Activated B cell treated with CpG ODN at 0.5 μM for 24 hours (primary cell): ENCODE data around the gene SQSTM1. TPM values are rescaled to one million over a fixed set of nuclear protein-coding genes. Genes with fewer than 3 reads are reported as not detected.

Experiments
- ATAC-seq: fragments of 200-7000 bp; cut with Tn5 transposase; one replicate; pipeline ENCODE4 v1.10.0; 2021; ENCODE audit warnings: low read depth, mild to moderate bottlenecking, moderate library complexity
- CTCF ChIA-PET: fragments of 350-600 bp; sonication (Branson Sonifier 250); formaldehyde crosslinking; loops from one replicate; lab custom pipeline; 2021; ENCODE audit warnings: antibody characterized with exemption; lab: Charles Lee
- POLR2A ChIA-PET: fragments of 350-600 bp; sonication (Branson Sonifier 250); formaldehyde crosslinking; loops from one replicate; lab custom pipeline; 2021; ENCODE audit warnings: antibody characterized with exemption; lab: Charles Lee
- DNase-seq: peaks from one replicate; pipeline ENCODE4 v3.0.0; 2022
- H3K27ac Mint-ChIP-seq: one replicate; pipeline ENCODE4 v1.8.0; 2020; ENCODE audit warnings: mixed read lengths
- H3K27me3 Mint-ChIP-seq: one replicate; pipeline ENCODE4 v1.8.0; 2021; ENCODE audit warnings: mixed read lengths
- H3K36me3 Mint-ChIP-seq: one replicate; pipeline ENCODE4 v1.8.0; 2021; ENCODE audit warnings: low read depth, mixed read lengths
- H3K4me1 Mint-ChIP-seq: one replicate; pipeline ENCODE4 v1.8.0; 2021; ENCODE audit warnings: mixed read lengths
- H3K4me3 Mint-ChIP-seq: one replicate; pipeline ENCODE4 v1.8.0; 2020; ENCODE audit warnings: mild to moderate bottlenecking, mixed read lengths
- H3K9me3 Mint-ChIP-seq: one replicate; pipeline ENCODE4 v1.8.0; 2020; ENCODE audit warnings: mixed read lengths
- CTCF ChIP-seq: fragments of 200-600 bp; IDR thresholded peaks from one replicate; pipeline ENCODE4 v1.8.0; 2022; ENCODE audit warnings: antibody characterized with exemption, mild to moderate bottlenecking
- intact Hi-C: fragments of 100-400 bp; cut with micrococcal nuclease; formaldehyde crosslinking; loops from one replicate; pipeline ENCODE4 v1.15.1; 2024
- total RNA-seq: library from RNA; stranded (reverse); gene quantifications from 2 replicates; pipeline ENCODE4 v1.2.3, GENCODE V29; 2022

SQSTM1 gene
- total RNA-seq, 1 donor from 2014 or later: 243 TPM

- no peaks in the 10 kb centered on the region for H3K27me3 Mint-ChIP-seq
- peak overlapping the region; percentile 64 for H3K4me3 Mint-ChIP-seq
- peak overlapping the region; percentile 12 for H3K27ac Mint-ChIP-seq
- no peak for TF ChIP-seq CTCF
- CTCF ChIA-PET: interaction anchor here (1.2 kb wide), 1 partner anchor 32 kb away, joined by 11 read pairs; no protein-coding TSS in a partner anchor
- intact Hi-C loops: loop anchor here (10.0 kb wide), 1 partner anchor 170 kb away; the partner anchor contains the start of gene HNRNPH1
- H3K4me1 Mint-ChIP-seq: peaks cover 29% of the 10 kb centered on the region
- ATAC-seq: no peak
- POLR2A ChIA-PET: interaction anchor here (0.5 to 3.3 kb wide), 6 partner anchors 25 to 123 kb away, joined by 3 to 14 read pairs (median 3); partner anchors contain the start of genes CANX, MAML1 and SQSTM1
- no peaks in the 10 kb centered on the region for H3K9me3 Mint-ChIP-seq
- H3K36me3 Mint-ChIP-seq: peaks cover 19% of the 10 kb centered on the region
- no peak for DNase-seq
Measured at GRCh38 chr5:179794575-179794974, 26.1 kb upstream of the SQSTM1 start.

GRCh38 chr5:179795049-179795862, 25.4 kb upstream of the SQSTM1 start:
- H3K27ac Mint-ChIP-seq: peak overlapping the region; percentile 12
- DNase-seq (no peak), ATAC-seq (no peak)
- no peak for TF ChIP-seq CTCF
- POLR2A ChIA-PET: interaction anchor here (0.6 to 3.3 kb wide), 8 partner anchors 9 to 170 kb away, joined by 3 to 16 read pairs (median 4); partner anchors contain the start of genes MAML1 and SQSTM1
- CTCF ChIA-PET: interaction anchor here (1.4 kb wide), 1 partner anchor 33 kb away, joined by 9 read pairs; no protein-coding TSS in a partner anchor
- H3K4me1 Mint-ChIP-seq: peaks cover 29% of the 10 kb centered on the region
- peak overlapping the region; percentile 64 for H3K4me3 Mint-ChIP-seq
- intact Hi-C loops: loop anchor here (5.0 to 10.0 kb wide), 3 partner anchors 118 to 277 kb away; partner anchors contain the start of genes HNRNPH1 and RNF130
- peaks cover 23% of the 10 kb centered on the region for H3K36me3 Mint-ChIP-seq
- H3K27me3 Mint-ChIP-seq: no peaks in the 10 kb centered on the region
- H3K9me3 Mint-ChIP-seq: no peaks in the 10 kb centered on the region

- intact Hi-C loops: loop anchor here (1.0 to 10.0 kb wide), 6 partner anchors 33 to 276 kb away; partner anchors contain the start of genes CANX, HNRNPH1, MAML1 and RNF130
- peak; percentile 32 for TF ChIP-seq CTCF
- H3K9me3 Mint-ChIP-seq: no peaks in the 10 kb centered on the region
- peak; percentile 78 for ATAC-seq
- H3K4me1 Mint-ChIP-seq: peaks cover 29% of the 10 kb centered on the region
- ChIA-PET CTCF (interaction anchor here (1.1 to 1.4 kb wide), 4 partner anchors 19 to 52 kb away, joined by 3 to 9 read pairs (median 3); no protein-coding TSS in a partner anchor), POLR2A (interaction anchor here (0.5 to 3.3 kb wide), 9 partner anchors 8 to 818 kb away, joined by 3 to 16 read pairs (median 5); partner anchors contain the start of genes MAML1 and SQSTM1)
- no peaks in the 10 kb centered on the region for H3K27me3 Mint-ChIP-seq
- peak overlapping the region; percentile 64 for H3K4me3 Mint-ChIP-seq
- peak; percentile 78 for DNase-seq
- H3K36me3 Mint-ChIP-seq: peaks cover 23% of the 10 kb centered on the region
- peak overlapping the region; percentile 7 for H3K27ac Mint-ChIP-seq
Measured at GRCh38 chr5:179795863-179796833, 24.6 kb upstream of the SQSTM1 start.

GRCh38 chr5:179796877-179797608, 23.7 kb upstream of the SQSTM1 start:
- ATAC-seq: no peak
- CTCF ChIA-PET: interaction anchor here (1.1 to 1.4 kb wide), 4 partner anchors 20 to 53 kb away, joined by 3 to 9 read pairs (median 3); no protein-coding TSS in a partner anchor
- POLR2A ChIA-PET: interaction anchor here (0.5 to 2.3 kb wide), 5 partner anchors 21 to 817 kb away, joined by 3 to 16 read pairs (median 5); partner anchors contain the start of gene SQSTM1
- peaks cover 27% of the 10 kb centered on the region for H3K36me3 Mint-ChIP-seq
- DNase-seq: no peak
- intact Hi-C loops: loop anchor here (1.0 to 10.0 kb wide), 6 partner anchors 34 to 275 kb away; partner anchors contain the start of genes CANX, HNRNPH1, MAML1 and RNF130
- no peaks in the 10 kb centered on the region for H3K27me3 Mint-ChIP-seq
- TF ChIP-seq CTCF: no peak
- peaks cover 33% of the 10 kb centered on the region for H3K4me1 Mint-ChIP-seq
- H3K9me3 Mint-ChIP-seq: no peaks in the 10 kb centered on the region
- peak overlapping the region; percentile 64 for H3K4me3 Mint-ChIP-seq
- H3K27ac Mint-ChIP-seq: peak overlapping the region; percentile 7
